A673 (cell line): ENCODE measurements around the gene YPEL2.

Experiments
- CTCF ChIP-seq: fragments of 300-800, 200-600 bp; sonication (generic); conservative IDR thresholded peaks from 2 replicates; pipeline ENCODE4 v1.5.1; 2017; ENCODE audit warnings: low read depth, mild to moderate bottlenecking, antibody characterized with exemption, low read length, moderate library complexity, mixed read lengths
- EZH2 ChIP-seq: fragments of 200-600 bp; sonication (generic); IDR thresholded peaks from 2 replicates; pipeline ENCODE4 v1.6.1; 2017; ENCODE audit warnings: borderline replicate concordance, low read depth, mild to moderate bottlenecking, mixed read lengths, antibody characterized with exemption, low read length; ENCODE audit not compliant: poor library complexity, severe bottlenecking

GRCh38 chr17:59346876-59347407 lies 15.5 kb downstream of the YPEL2 start:
- no peak for TF ChIP-seq CTCF
- no peak for TF ChIP-seq EZH2
